PFSK-1 (cell line): Measurements from ENCODE around the gene FMN1.

Source experiments
- FOXP2 ChIP-seq: optimal IDR thresholded peaks from 2 replicates; pipeline ENCODE3; 2011; ENCODE audit warnings: borderline replicate concordance, control low read depth, inconsistent platforms; ENCODE audit not compliant: insufficient read depth; ENCODE audit errors: extremely low read length, extremely low read depth
- POLR2AphosphoS5 ChIP-seq: IDR thresholded peaks from 2 replicates; pipeline ENCODE4 v1.6.1; 2012; ENCODE audit warnings: low read depth, mild to moderate bottlenecking, control low read depth, low read length, moderate library complexity
- REST ChIP-seq, 2 experiments: IDR thresholded peaks; 2 replicates each; pipeline versions ENCODE4 v1.6.1 to v1.8.0; 2011 to 2012; ENCODE audit warnings: low read depth in 2 of 2, low read length in 2 of 2, control low read depth in 1 of 2, inconsistent platforms in 1 of 2, mild to moderate bottlenecking in 1 of 2, moderate library complexity in 1 of 2; ENCODE audit not compliant: insufficient read depth in 1 of 2
- SIN3A ChIP-seq: IDR thresholded peaks from 2 replicates; pipeline ENCODE4 v1.6.1; 2012; ENCODE audit warnings: mild to moderate bottlenecking, low read length, moderate library complexity, borderline replicate concordance; ENCODE audit not compliant: insufficient read depth
- TAF1 ChIP-seq: IDR thresholded peaks from 2 replicates; pipeline ENCODE4 v1.6.1; 2012; ENCODE audit warnings: low read length, control low read depth, borderline replicate concordance; ENCODE audit not compliant: insufficient read depth

Gene FMN1

GRCh38 chr15:33198541-33198940 is 4.0 kb upstream of the FMN1 start:
- TF ChIP-seq REST (IDR thresholded peaks at IDR 0.05; ENCODE audit: insufficient read depth in 1 of 2, low read depth in 2 of 2, low read length in 2 of 2): no peak
- TF ChIP-seq TAF1: no peak
- TF ChIP-seq POLR2AphosphoS5: no peak
- TF ChIP-seq FOXP2: no peak
- no peak for TF ChIP-seq SIN3A

- TF ChIP-seq POLR2AphosphoS5 (no peak), SIN3A (no peak), REST (IDR thresholded peaks at IDR 0.05; ENCODE audit: insufficient read depth in 1 of 2, low read depth in 2 of 2, low read length in 2 of 2) (no peak), FOXP2 (no peak)
Observed at GRCh38 chr15:33197636-33198035, 3.1 kb upstream of the FMN1 start.

GRCh38 chr15:33194237-33194636 is 277 bp downstream of the FMN1 start:
- no peak for TF ChIP-seq FOXP2
- TF ChIP-seq SIN3A: no peak
- no peak for TF ChIP-seq TAF1
- TF ChIP-seq POLR2AphosphoS5: no peak
- TF ChIP-seq REST (IDR thresholded peaks at IDR 0.05; ENCODE audit: insufficient read depth in 1 of 2, low read depth in 2 of 2, low read length in 2 of 2): no peak

GRCh38 chr15:33191591-33191990 is 2.9 kb downstream of the FMN1 start:
- TF ChIP-seq FOXP2: no peak
- no peak for TF ChIP-seq TAF1
- TF ChIP-seq POLR2AphosphoS5: no peak
- TF ChIP-seq SIN3A: no peak
- no peak for TF ChIP-seq REST (IDR thresholded peaks at IDR 0.05; ENCODE audit: insufficient read depth in 1 of 2, low read depth in 2 of 2, low read length in 2 of 2)

GRCh38 chr15:33190539-33190938 is 4.0 kb downstream of the FMN1 start:
- TF ChIP-seq REST (IDR thresholded peaks at IDR 0.05; ENCODE audit: insufficient read depth in 1 of 2, low read depth in 2 of 2, low read length in 2 of 2) (no peak), SIN3A (no peak)
